Astrocyte (in vitro differentiated cells and primary cell): ENCODE results near the gene DPF3. TPM values are rescaled to one million over a fixed set of nuclear protein-coding genes. Genes with fewer than 3 reads are reported as not detected.

Experiments
- DNase-seq: peaks from one replicate; pipeline ENCODE4 v3.0.0-alpha.2; 2010; ENCODE audit warnings: low read depth
- FAIRE-seq: peaks from 2 replicates; lab custom pipeline; 2011; peaks lifted over from hg19 to GRCh38; lab: Jason Lieb, UNC
- H2AFZ ChIP-seq: 2 replicates; pipeline ENCODE4 v1.6.0; 2012; ENCODE audit warnings: low read depth, low read length, inconsistent platforms
- H3K27ac ChIP-seq: 2 replicates; pipeline ENCODE4 v1.5.1; 2011; ENCODE audit warnings: low read depth, low read length, inconsistent platforms
- H3K27me3 ChIP-seq: 2 replicates; pipeline ENCODE4 v1.6.0; 2011; ENCODE audit warnings: low read length, inconsistent platforms; ENCODE audit not compliant: insufficient read depth
- H3K36me3 ChIP-seq: 2 replicates; pipeline ENCODE4 v1.5.1; 2011; ENCODE audit warnings: low read length, inconsistent platforms; ENCODE audit not compliant: insufficient read depth
- H3K4me1 ChIP-seq: 2 replicates; pipeline ENCODE4 v1.5.1; 2011; ENCODE audit warnings: low read length, inconsistent platforms; ENCODE audit not compliant: insufficient read depth
- H3K4me2 ChIP-seq: 2 replicates; pipeline ENCODE4 v1.6.0; 2012; ENCODE audit warnings: low read length, inconsistent platforms
- H3K4me3 ChIP-seq: 2 replicates; pipeline ENCODE4 v1.5.1; 2011; ENCODE audit warnings: low read depth, mild to moderate bottlenecking, low read length, inconsistent platforms; ENCODE audit not compliant: insufficient read depth
- H3K79me2 ChIP-seq: 2 replicates; pipeline ENCODE4 v1.6.0; 2012; ENCODE audit warnings: mild to moderate bottlenecking, low read length, inconsistent platforms; ENCODE audit not compliant: insufficient read depth
- H3K9ac ChIP-seq: 2 replicates; pipeline ENCODE4 v1.6.0; 2012; ENCODE audit warnings: mild to moderate bottlenecking, low read length, inconsistent platforms
- H3K9me3 ChIP-seq: 2 replicates; pipeline ENCODE4 v1.5.1; 2012; ENCODE audit warnings: low read depth, mild to moderate bottlenecking, low read length, inconsistent platforms; ENCODE audit not compliant: insufficient read depth
- H4K20me1 ChIP-seq: 2 replicates; pipeline ENCODE4 v1.6.0; 2012; ENCODE audit warnings: low read length, inconsistent platforms; ENCODE audit not compliant: insufficient read depth
- H3K27ac Mint-ChIP-seq: one replicate; pipeline ENCODE4 v1.8.0; 2021; ENCODE audit warnings: mild to moderate bottlenecking, mixed read lengths; ENCODE audit not compliant: unreplicated experiment
- H3K27me3 Mint-ChIP-seq: one replicate; pipeline ENCODE4 v1.8.0; 2021; ENCODE audit warnings: low read depth, mixed read lengths; ENCODE audit not compliant: unreplicated experiment
- H3K36me3 Mint-ChIP-seq: one replicate; pipeline ENCODE4 v1.8.0; 2021; ENCODE audit warnings: low read depth, mixed read lengths; ENCODE audit not compliant: unreplicated experiment
- H3K4me1 Mint-ChIP-seq: one replicate; pipeline ENCODE4 v1.8.0; 2021; ENCODE audit warnings: low read depth, mixed read lengths; ENCODE audit not compliant: unreplicated experiment
- H3K4me3 Mint-ChIP-seq: one replicate; pipeline ENCODE4 v1.8.0; 2021; ENCODE audit warnings: mild to moderate bottlenecking, moderate library complexity, mixed read lengths; ENCODE audit not compliant: unreplicated experiment
- H3K9me3 Mint-ChIP-seq: one replicate; pipeline ENCODE4 v1.8.0; 2021; ENCODE audit warnings: mild to moderate bottlenecking, mixed read lengths; ENCODE audit not compliant: unreplicated experiment
- CTCF ChIP-seq: IDR thresholded peaks from 2 replicates; pipeline ENCODE4 v1.5.1; 2011; ENCODE audit warnings: low read depth, mild to moderate bottlenecking, inconsistent platforms, low read length, moderate library complexity; ENCODE audit not compliant: insufficient read depth
- EZH2 ChIP-seq: IDR thresholded peaks from 2 replicates; pipeline ENCODE4 v1.6.1; 2012; ENCODE audit warnings: mild to moderate bottlenecking, low read length, inconsistent platforms; ENCODE audit not compliant: insufficient read depth
- total RNA-seq: library from RNA; stranded (reverse); gene quantifications from 2 replicates; pipeline ENCODE4 v1.2.1, GENCODE V29; 2021

DPF3 gene
- total RNA-seq, 1 donor from 2014 or later = 2.4 TPM

- no peak overlapping the region for H3K9ac ChIP-seq
- Mint-ChIP-seq H3K36me3 (peaks cover 4% of the 10 kb centered on the region), H3K27me3 (no peaks in the 10 kb centered on the region), H3K27ac (no peak overlapping the region), H3K9me3 (peaks cover 3% of the 10 kb centered on the region), H3K4me3 (no peak overlapping the region), H3K4me1 (no peaks in the 10 kb centered on the region)
- no peaks in the 10 kb centered on the region for H3K9me3 ChIP-seq
- no peak overlapping the region for H3K4me2 ChIP-seq
- H3K79me2 ChIP-seq = no peaks in the 10 kb centered on the region
- H4K20me1 ChIP-seq = no peaks in the 10 kb centered on the region
- no peaks in the 10 kb centered on the region for H3K27me3 ChIP-seq
- TF ChIP-seq EZH2 = no peak
- no peak for TF ChIP-seq CTCF
- H3K4me1 ChIP-seq = peaks cover 8% of the 10 kb centered on the region
- no peaks in the 10 kb centered on the region for H3K36me3 ChIP-seq
- DNase-seq (no peak), FAIRE-seq (no peak)
- no peak overlapping the region for H3K4me3 ChIP-seq
- H2AFZ ChIP-seq = no peak overlapping the region
- no peak overlapping the region for H3K27ac ChIP-seq
Measured at GRCh38 chr14:72632727-72633126, 261.2 kb downstream of the DPF3 start.

- no peak overlapping the region for H3K27ac Mint-ChIP-seq
Measured at GRCh38 chr14:72631401-72631800, 262.5 kb downstream of the DPF3 start.

More at GRCh38 chr14:72631401-72631800, 262.5 kb downstream of the DPF3 start:
- Mint-ChIP-seq H3K4me1 (no peaks in the 10 kb centered on the region), H3K4me3 (no peak overlapping the region), H3K36me3 (peaks cover 7% of the 10 kb centered on the region), H3K9me3 (peaks cover 13% of the 10 kb centered on the region), H3K27me3 (no peaks in the 10 kb centered on the region)
- TF ChIP-seq EZH2 (no peak), CTCF (no peak)
- H3K9me3 ChIP-seq = no peaks in the 10 kb centered on the region
- no peak overlapping the region for H3K9ac ChIP-seq
- H3K27ac ChIP-seq = no peak overlapping the region
- no peaks in the 10 kb centered on the region for H3K79me2 ChIP-seq
- H3K4me3 ChIP-seq = no peak overlapping the region
- H2AFZ ChIP-seq = no peak overlapping the region
- no peaks in the 10 kb centered on the region for H4K20me1 ChIP-seq
- H3K36me3 ChIP-seq = no peaks in the 10 kb centered on the region
- H3K27me3 ChIP-seq = no peaks in the 10 kb centered on the region
- FAIRE-seq (no peak), DNase-seq (no peak)
- H3K4me1 ChIP-seq = peaks cover 2% of the 10 kb centered on the region
- H3K4me2 ChIP-seq = no peak overlapping the region
